Measurements from ENCODE around the gene PRRC1. TPM values are rescaled to one million over a fixed set of nuclear protein-coding genes. Genes with fewer than 3 reads are reported as not detected.
A peak's percentile ranks its signal among the peaks of the same experiment; 100 is the strongest.

The PRRC1 gene
- total RNA-seq, 2 donors from 2014 or later: 61.7 to 90.3 TPM

DNA sequence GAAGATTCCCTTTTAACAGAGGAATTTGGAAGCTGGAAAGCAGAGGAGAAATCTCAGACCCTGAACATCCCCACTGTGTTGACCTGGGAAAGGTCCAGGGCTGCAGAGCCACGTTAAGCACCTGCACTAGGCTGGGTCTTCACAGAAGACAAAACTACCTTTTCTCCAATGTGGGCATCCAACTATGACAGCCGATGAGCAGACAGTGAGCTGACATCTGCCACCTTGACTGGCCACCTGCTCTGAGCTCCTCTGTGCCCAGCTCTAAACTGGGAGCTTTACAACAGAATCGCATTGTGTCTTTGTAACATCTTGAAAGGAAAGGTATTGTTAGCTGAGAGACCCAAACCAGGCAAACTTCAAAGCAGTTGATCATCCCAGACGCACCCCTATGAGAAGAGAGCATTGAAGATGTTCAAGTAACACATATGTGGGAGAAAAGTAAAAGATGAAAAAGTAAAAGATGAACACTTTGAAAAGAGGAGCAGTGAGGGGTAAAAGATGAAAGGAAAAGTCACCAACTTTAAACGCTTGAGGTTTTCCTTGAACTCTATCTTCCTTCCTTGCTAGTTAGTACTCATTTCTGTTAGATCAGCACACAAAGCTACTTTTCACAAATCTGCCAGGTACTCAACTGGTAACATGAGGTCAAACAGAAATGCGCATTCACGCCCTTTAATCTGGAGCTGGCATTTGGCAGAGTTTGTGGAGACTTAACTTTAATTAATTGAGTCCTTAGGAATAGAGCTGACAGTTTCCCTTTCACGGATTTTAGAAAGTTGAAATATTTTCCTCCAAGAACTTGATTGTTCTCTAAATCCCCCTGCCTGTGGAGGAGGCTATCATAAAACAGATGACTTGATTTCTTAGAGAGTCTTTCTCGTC is 78.3 kb downstream of the PRRC1 start:
- H3K9me3 Mint-ChIP-seq: no peaks in the 10 kb centered on the region
- no peak overlapping the region for H3K27ac Mint-ChIP-seq
- no peak overlapping the region for H3K4me3 Mint-ChIP-seq
- peaks cover 18% of the 10 kb centered on the region for H3K27me3 Mint-ChIP-seq (ENCODE audit: insufficient read depth)
- Histone ChIP-seq H3K4me3 (ENCODE audit: low read length) (no peak overlapping the region), H3K9ac (ENCODE audit: extremely low read depth, low read length, poor library complexity, severe bottlenecking) (no peak overlapping the region), H3K4me1 (ENCODE audit: control insufficient read depth, insufficient read depth, low read length) (peaks cover 9% of the 10 kb centered on the region), H3K27me3 (ENCODE audit: control insufficient read depth, insufficient read depth, low read length, poor library complexity, severe bottlenecking) (peaks cover 39% of the 10 kb centered on the region), H3K27ac (ENCODE audit: low read depth, low read length) (no peak overlapping the region), H3K9me3 (ENCODE audit: control insufficient read depth, low read length) (no peaks in the 10 kb centered on the region), H3K36me3 (ENCODE audit: control insufficient read depth, insufficient read depth, low read length) (no peaks in the 10 kb centered on the region)
- TF ChIP-seq, protein P1, sequence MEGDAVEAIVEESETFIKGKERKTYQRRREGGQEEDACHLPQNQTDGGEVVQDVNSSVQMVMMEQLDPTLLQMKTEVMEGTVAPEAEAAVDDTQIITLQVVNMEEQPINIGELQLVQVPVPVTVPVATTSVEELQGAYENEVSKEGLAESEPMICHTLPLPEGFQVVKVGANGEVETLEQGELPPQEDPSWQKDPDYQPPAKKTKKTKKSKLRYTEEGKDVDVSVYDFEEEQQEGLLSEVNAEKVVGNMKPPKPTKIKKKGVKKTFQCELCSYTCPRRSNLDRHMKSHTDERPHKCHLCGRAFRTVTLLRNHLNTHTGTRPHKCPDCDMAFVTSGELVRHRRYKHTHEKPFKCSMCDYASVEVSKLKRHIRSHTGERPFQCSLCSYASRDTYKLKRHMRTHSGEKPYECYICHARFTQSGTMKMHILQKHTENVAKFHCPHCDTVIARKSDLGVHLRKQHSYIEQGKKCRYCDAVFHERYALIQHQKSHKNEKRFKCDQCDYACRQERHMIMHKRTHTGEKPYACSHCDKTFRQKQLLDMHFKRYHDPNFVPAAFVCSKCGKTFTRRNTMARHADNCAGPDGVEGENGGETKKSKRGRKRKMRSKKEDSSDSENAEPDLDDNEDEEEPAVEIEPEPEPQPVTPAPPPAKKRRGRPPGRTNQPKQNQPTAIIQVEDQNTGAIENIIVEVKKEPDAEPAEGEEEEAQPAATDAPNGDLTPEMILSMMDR (conservative IDR thresholded peaks at IDR 0.05): no peak
- DNase-seq: peak; percentile 40
- no peaks in the 10 kb centered on the region for H3K36me3 Mint-ChIP-seq (ENCODE audit: low read depth)
- 83 to 88% methylated on average over 5 to 9 of the region's 9 CpGs for WGBS, 2 experiments (ENCODE audit: insufficient coverage in 1 of 2, insufficient read length in 1 of 2)
- H3K4me1 Mint-ChIP-seq: peaks cover 27% of the 10 kb centered on the region

GRCh38 chr5:127596501-127596900 is 79.1 kb downstream of the PRRC1 start:
- H3K4me3 ChIP-seq (ENCODE audit: low read length): no peak overlapping the region
- peak; percentile 47 for DNase-seq
- Mint-ChIP-seq H3K27me3 (ENCODE audit: insufficient read depth) (peaks cover 18% of the 10 kb centered on the region), H3K36me3 (ENCODE audit: low read depth) (no peaks in the 10 kb centered on the region), H3K4me1 (peaks cover 27% of the 10 kb centered on the region), H3K27ac (no peak overlapping the region), H3K9me3 (no peaks in the 10 kb centered on the region), H3K4me3 (no peak overlapping the region)
- H3K27me3 ChIP-seq (ENCODE audit: control insufficient read depth, insufficient read depth, low read length, poor library complexity, severe bottlenecking): peaks cover 47% of the 10 kb centered on the region
- H3K9me3 ChIP-seq (ENCODE audit: control insufficient read depth, low read length): no peaks in the 10 kb centered on the region
- TF ChIP-seq, protein P1 (conservative IDR thresholded peaks at IDR 0.05): no peak
- 83 to 100% methylated on average over 2 to 3 of the region's 3 CpGs for WGBS, 2 experiments (ENCODE audit: insufficient coverage in 1 of 2, insufficient read length in 1 of 2)
- H3K9ac ChIP-seq (ENCODE audit: extremely low read depth, low read length, poor library complexity, severe bottlenecking): no peak overlapping the region
- no peaks in the 10 kb centered on the region for H3K36me3 ChIP-seq (ENCODE audit: control insufficient read depth, insufficient read depth, low read length)
- H3K27ac ChIP-seq (ENCODE audit: low read depth, low read length): no peak overlapping the region
- H3K4me1 ChIP-seq (ENCODE audit: control insufficient read depth, insufficient read depth, low read length): peaks cover 9% of the 10 kb centered on the region

- H3K9me3 Mint-ChIP-seq: no peaks in the 10 kb centered on the region
- Histone ChIP-seq H3K4me3 (ENCODE audit: low read length) (no peak overlapping the region), H3K27ac (ENCODE audit: low read depth, low read length) (no peak overlapping the region), H3K36me3 (ENCODE audit: control insufficient read depth, insufficient read depth, low read length) (no peaks in the 10 kb centered on the region), H3K9me3 (ENCODE audit: control insufficient read depth, low read length) (no peaks in the 10 kb centered on the region), H3K9ac (ENCODE audit: extremely low read depth, low read length, poor library complexity, severe bottlenecking) (no peak overlapping the region), H3K27me3 (ENCODE audit: control insufficient read depth, insufficient read depth, low read length, poor library complexity, severe bottlenecking) (peaks cover 60% of the 10 kb centered on the region), H3K4me1 (ENCODE audit: control insufficient read depth, insufficient read depth, low read length) (peaks cover 9% of the 10 kb centered on the region)
- WGBS, 2 experiments (ENCODE audit: insufficient coverage in 1 of 2, insufficient read length in 1 of 2): 72 to 91% methylated on average over 2 to 3 of the region's 3 CpGs
- H3K27me3 Mint-ChIP-seq (ENCODE audit: insufficient read depth): peaks cover 20% of the 10 kb centered on the region
- TF ChIP-seq, protein P1 (conservative IDR thresholded peaks at IDR 0.05): no peak
- no peak overlapping the region for H3K4me3 Mint-ChIP-seq
- H3K27ac Mint-ChIP-seq: no peak overlapping the region
- peaks cover 27% of the 10 kb centered on the region for H3K4me1 Mint-ChIP-seq
- peak; percentile 31 for DNase-seq
- H3K36me3 Mint-ChIP-seq (ENCODE audit: low read depth): no peaks in the 10 kb centered on the region
Observed at GRCh38 chr5:127599320-127599719, 81.9 kb downstream of the PRRC1 start.
